ENCODE results near the gene ZSWIM5.

DNA sequence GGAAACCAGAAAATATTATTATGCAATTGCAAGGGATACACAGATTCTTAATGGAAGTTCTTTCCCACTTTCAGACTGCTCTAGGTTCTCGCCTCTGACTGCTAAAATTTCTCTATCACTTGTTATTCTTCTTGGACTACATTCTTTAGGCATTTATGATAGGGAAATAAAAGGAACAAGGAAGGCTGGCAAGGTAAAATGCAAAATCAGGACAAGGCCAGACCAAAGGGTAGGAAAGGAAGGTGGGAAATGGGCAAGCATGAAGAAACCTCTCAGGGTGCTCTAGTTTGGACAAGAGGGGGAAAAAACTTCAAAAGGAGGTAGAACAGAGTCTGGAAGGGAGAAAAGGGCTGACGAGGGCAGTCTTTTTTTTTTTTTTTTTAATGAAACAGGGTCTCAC, 168.2 kb downstream of the ZSWIM5 start:
- TF ChIP-seq GATA2 (IDR thresholded peaks at IDR 0.05; ENCODE audit: low read depth, low read length) (no peak), GATA3 (IDR thresholded peaks at IDR 0.05; ENCODE audit: low read depth, low read length) (no peak)

Data from SH-SY5Y (cell line).